ENCODE results near the gene ZFHX3. TPM values are rescaled to one million over a fixed set of nuclear protein-coding genes. Genes with fewer than 3 reads are reported as not detected.

The ZFHX3 gene
- total RNA-seq, 2 experiments from 2014 or later = 0.21 to 0.68 TPM

DNA sequence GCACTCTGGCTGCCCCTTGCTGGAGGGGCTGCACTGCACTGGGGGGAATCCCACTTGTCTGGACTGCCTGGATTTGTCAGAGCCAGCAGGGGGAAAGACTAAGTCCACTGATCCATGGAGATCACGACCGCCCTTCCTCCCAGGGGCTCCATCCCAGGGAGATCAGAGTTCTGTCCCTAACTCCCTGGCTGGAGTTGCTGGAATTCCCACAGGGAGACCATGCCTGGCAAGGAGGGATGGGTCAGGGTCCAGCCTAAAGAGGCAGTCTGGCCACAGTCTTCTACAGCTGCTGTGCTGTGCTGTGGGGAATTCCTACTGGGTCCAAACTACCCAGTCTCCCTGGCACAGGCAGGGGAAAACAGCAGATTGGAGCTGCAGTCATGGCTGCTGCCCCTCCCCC lies 311.9 kb downstream of the ZFHX3 start:
- intact Hi-C loops (cut with micrococcal nuclease) = no loop called here
- ChIA-PET POLR2A (no interaction called here), CTCF (no interaction called here)
- no peak for DNase-seq
- Mint-ChIP-seq H3K4me1 (ENCODE audit: low read depth) (no peaks in the 10 kb centered on the region), H3K4me3 (no peak overlapping the region), H3K36me3 (peaks cover 2% of the 10 kb centered on the region), H3K27me3 (peaks cover 3% of the 10 kb centered on the region), H3K27ac (no peak overlapping the region), H3K9me3 (peaks cover 13% of the 10 kb centered on the region)
